Fibroblast of lung (primary cell): Measurements from ENCODE around the gene ACBD3. TPM values are rescaled to one million over a fixed set of nuclear protein-coding genes. Genes with fewer than 3 reads are reported as not detected.

ENCODE experiments used
- DNase-seq, 2 donors: peaks; one replicate each; pipeline versions ENCODE4 v3.0.0 to v3.0.0-alpha.2; 2010; ENCODE audit warnings: low read depth in 2 of 2
- H2AFZ ChIP-seq: 2 replicates; pipeline ENCODE4 v1.5.1; 2012; ENCODE audit warnings: low read length, control low read depth, inconsistent platforms
- H3K27ac ChIP-seq: 2 replicates; pipeline ENCODE4 v1.5.1; 2011; ENCODE audit warnings: low read length, control low read depth; ENCODE audit not compliant: insufficient read depth
- H3K27me3 ChIP-seq: 2 replicates; pipeline ENCODE4 v1.5.1; 2011; ENCODE audit warnings: mild to moderate bottlenecking, low read length; ENCODE audit not compliant: control insufficient read depth, insufficient read depth
- H3K36me3 ChIP-seq: 2 replicates; pipeline ENCODE4 v1.5.1; 2011; ENCODE audit warnings: low read length; ENCODE audit not compliant: control insufficient read depth, insufficient read depth
- H3K4me1 ChIP-seq: 2 replicates; pipeline ENCODE4 v1.5.1; 2011; ENCODE audit warnings: low read length; ENCODE audit not compliant: control insufficient read depth, insufficient read depth; ENCODE audit errors: extremely low read depth
- H3K4me2 ChIP-seq: 2 replicates; pipeline ENCODE4 v1.5.1; 2011; ENCODE audit warnings: low read length, control low read depth; ENCODE audit not compliant: insufficient read depth; ENCODE audit errors: extremely low read depth
- H3K4me3 ChIP-seq, 4 experiments: fragments of 200-600 bp in 1 of 4; sonication (generic) in 1 of 4; replicated peaks in 1 of 4; 2 replicates each; pipeline ENCODE4 v1.5.1; 2011 to 2016; ENCODE audit warnings: low read length in 4 of 4, low read depth in 3 of 4, mild to moderate bottlenecking in 3 of 4, control low read depth in 2 of 4, inconsistent platforms in 1 of 4, mixed read lengths in 1 of 4; ENCODE audit not compliant: insufficient read depth in 1 of 4; ENCODE audit errors: control extremely low read depth in 1 of 4
- H3K79me2 ChIP-seq: 2 replicates; pipeline ENCODE4 v1.5.1; 2012; ENCODE audit warnings: mild to moderate bottlenecking, low read length, inconsistent platforms; ENCODE audit not compliant: control insufficient read depth, insufficient read depth
- H3K9ac ChIP-seq: 2 replicates; pipeline ENCODE4 v1.5.1; 2011; ENCODE audit warnings: mild to moderate bottlenecking, low read length, control low read depth; ENCODE audit not compliant: insufficient read depth
- H3K9me3 ChIP-seq: 2 replicates; pipeline ENCODE4 v1.5.1; 2012; ENCODE audit warnings: low read depth, low read length; ENCODE audit not compliant: control insufficient read depth, insufficient read depth
- H4K20me1 ChIP-seq: 2 replicates; pipeline ENCODE4 v1.5.1; 2011; ENCODE audit warnings: low read length; ENCODE audit not compliant: control insufficient read depth, insufficient read depth; ENCODE audit errors: extremely low read depth
- EZH2 ChIP-seq: IDR thresholded peaks from 2 replicates; pipeline ENCODE4 v1.5.1; 2012; ENCODE audit warnings: low read length, control low read depth, mild to moderate bottlenecking; ENCODE audit errors: missing control alignments
- polyA plus RNA-seq, 2 donors: library from polyadenylated mRNA; depleted of rRNA in 1 of 2; stranded (reverse) in 1 of 2; unstranded in 1 of 2; fragments of >200 nt; gene quantifications; 2 replicates each; pipeline ENCODE4 v1.2.1, GENCODE V29; 2011 to 2012; ENCODE audit warnings: missing spikeins in 1 of 2
- total RNA-seq: library from RNA; depleted of rRNA; stranded (reverse); fragments of >200 nt; gene quantifications from 2 replicates; pipeline ENCODE4 v1.2.1, GENCODE V29; 2014
- TF ChIP-seq, protein P1 (sequence below), 2 donors: IDR thresholded peaks in 1 of 2; conservative IDR thresholded peaks in 1 of 2; 1 replicate in 1 of 2; 2 replicates in 1 of 2; pipeline ENCODE4 v1.5.1; 2011 to 2012; ENCODE audit warnings: low read length in 2 of 2, control low read depth in 1 of 2, inconsistent platforms in 1 of 2, low read depth in 1 of 2, mild to moderate bottlenecking in 1 of 2

ACBD3 gene
- total and polyA plus RNA-seq, 2 donors (not counting 1 experiment from before 2014, with no cell fraction given): 67.7 to 85.0 TPM

DNA sequence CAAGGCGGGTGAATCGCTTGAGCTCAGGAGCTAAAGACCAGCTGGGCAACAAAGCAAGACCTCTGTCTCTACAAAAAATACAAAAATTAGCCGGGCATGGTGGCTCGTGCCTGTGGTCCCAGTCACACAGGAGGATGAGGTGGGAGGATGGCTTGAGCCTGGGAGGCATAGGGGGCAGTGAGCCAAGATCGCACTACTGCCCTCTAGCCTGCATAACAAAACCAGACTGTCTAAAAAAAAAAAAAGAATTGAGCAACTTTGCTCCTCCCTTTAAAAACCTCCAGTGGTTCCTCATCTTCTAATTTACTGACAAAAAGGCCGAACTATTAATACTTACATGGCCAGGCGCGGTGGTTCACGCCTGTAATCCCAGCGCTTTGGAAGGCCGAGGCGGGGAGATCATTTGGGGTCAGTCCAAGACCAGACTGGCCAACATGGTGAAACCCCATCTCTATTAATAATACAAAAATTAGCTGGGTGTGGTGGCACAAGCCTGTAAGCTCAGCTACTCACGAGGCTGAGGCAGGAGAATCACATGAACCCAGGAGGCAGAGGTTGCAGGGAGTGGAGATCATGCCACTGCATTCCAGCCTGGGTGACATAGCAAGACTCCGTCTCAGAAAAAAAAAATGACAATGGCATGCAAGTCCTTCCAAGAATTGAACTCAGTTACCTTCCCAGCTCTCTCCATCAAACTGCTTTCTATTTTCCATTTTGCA is 4.4 kb downstream of the ACBD3 start:
- DNase-seq: peak; percentile 57 to 62
- H3K79me2 ChIP-seq: peaks cover 93% of the 10 kb centered on the region
- no peak overlapping the region for H3K9ac ChIP-seq
- H3K4me3 ChIP-seq: no peak overlapping the region
- H4K20me1 ChIP-seq: peaks cover 16% of the 10 kb centered on the region
- TF ChIP-seq, protein P1, sequence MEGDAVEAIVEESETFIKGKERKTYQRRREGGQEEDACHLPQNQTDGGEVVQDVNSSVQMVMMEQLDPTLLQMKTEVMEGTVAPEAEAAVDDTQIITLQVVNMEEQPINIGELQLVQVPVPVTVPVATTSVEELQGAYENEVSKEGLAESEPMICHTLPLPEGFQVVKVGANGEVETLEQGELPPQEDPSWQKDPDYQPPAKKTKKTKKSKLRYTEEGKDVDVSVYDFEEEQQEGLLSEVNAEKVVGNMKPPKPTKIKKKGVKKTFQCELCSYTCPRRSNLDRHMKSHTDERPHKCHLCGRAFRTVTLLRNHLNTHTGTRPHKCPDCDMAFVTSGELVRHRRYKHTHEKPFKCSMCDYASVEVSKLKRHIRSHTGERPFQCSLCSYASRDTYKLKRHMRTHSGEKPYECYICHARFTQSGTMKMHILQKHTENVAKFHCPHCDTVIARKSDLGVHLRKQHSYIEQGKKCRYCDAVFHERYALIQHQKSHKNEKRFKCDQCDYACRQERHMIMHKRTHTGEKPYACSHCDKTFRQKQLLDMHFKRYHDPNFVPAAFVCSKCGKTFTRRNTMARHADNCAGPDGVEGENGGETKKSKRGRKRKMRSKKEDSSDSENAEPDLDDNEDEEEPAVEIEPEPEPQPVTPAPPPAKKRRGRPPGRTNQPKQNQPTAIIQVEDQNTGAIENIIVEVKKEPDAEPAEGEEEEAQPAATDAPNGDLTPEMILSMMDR (conservative IDR thresholded peaks at IDR 0.05 in 1 of 2, IDR thresholded peaks at IDR 0.05 in 1 of 2; ENCODE audit: low read depth in 1 of 2, low read length in 2 of 2): peak; percentile 31
- no peak for TF ChIP-seq EZH2
- peaks cover 2% of the 10 kb centered on the region for H3K36me3 ChIP-seq
- no peak overlapping the region for H2AFZ ChIP-seq
- H3K4me2 ChIP-seq: no peak overlapping the region
- H3K4me1 ChIP-seq: peaks cover 7% of the 10 kb centered on the region
- no peak overlapping the region for H3K27ac ChIP-seq
- no peaks in the 10 kb centered on the region for H3K9me3 ChIP-seq
- H3K27me3 ChIP-seq: no peaks in the 10 kb centered on the region

DNA sequence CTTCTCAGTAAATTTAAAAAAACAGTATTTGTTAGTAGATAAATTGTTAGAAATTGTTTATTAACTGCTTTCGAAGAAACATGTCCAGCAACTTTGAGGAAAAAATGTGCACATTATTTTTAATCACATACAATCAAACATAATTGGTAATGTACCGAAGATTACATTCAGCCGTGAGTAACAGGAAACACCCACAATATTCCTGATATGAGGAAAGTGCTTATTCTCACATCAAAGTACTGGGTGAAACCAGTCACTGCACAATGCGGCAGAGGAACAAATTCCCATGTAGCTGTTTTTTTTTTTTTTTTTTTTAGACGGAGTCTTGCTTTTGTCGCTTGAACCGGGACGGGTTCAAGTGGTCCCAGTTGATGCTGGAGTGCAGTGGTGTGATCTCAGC is 9.7 kb downstream of the ACBD3 start:
- H3K4me1 ChIP-seq: no peaks in the 10 kb centered on the region
- H3K27me3 ChIP-seq: no peaks in the 10 kb centered on the region
- H4K20me1 ChIP-seq: peaks cover 10% of the 10 kb centered on the region
- no peak overlapping the region for H3K9ac ChIP-seq
- H3K9me3 ChIP-seq: no peaks in the 10 kb centered on the region
- H3K36me3 ChIP-seq: peaks cover 3% of the 10 kb centered on the region
- H3K4me3 ChIP-seq: no peak overlapping the region
- no peak for TF ChIP-seq EZH2
- TF ChIP-seq, protein P1 (conservative IDR thresholded peaks at IDR 0.05 in 1 of 2, IDR thresholded peaks at IDR 0.05 in 1 of 2; ENCODE audit: low read depth in 1 of 2, low read length in 2 of 2): no peak
- peaks cover 90% of the 10 kb centered on the region for H3K79me2 ChIP-seq
- no peak overlapping the region for H3K4me2 ChIP-seq
- H3K27ac ChIP-seq: no peak overlapping the region
- H2AFZ ChIP-seq: no peak overlapping the region
- DNase-seq: no peak

DNA sequence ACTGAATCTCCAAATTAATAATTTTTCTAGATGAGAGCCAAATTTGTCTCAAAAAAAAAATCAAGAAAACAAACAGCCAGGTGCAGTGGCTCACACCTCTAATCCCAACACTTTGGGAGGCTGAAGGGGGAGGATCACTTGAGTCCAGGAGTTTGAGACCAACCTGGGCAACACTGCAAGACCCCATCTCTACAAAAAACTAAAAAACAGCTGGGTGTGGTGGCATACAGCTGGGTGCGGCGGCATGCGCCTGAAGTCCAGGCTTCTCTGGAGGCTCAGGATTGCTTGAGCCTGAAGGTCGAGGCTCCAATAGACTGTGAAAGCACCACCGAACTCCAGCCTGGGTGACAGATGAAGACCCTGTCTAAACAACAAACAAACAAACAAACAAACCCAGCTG is 14.0 kb downstream of the ACBD3 start:
- H3K9ac ChIP-seq: no peak overlapping the region
- peaks cover 3% of the 10 kb centered on the region for H4K20me1 ChIP-seq
- no peaks in the 10 kb centered on the region for H3K27me3 ChIP-seq
- no peak overlapping the region for H2AFZ ChIP-seq
- DNase-seq: no peak
- H3K4me1 ChIP-seq: no peaks in the 10 kb centered on the region
- H3K4me2 ChIP-seq: no peak overlapping the region
- TF ChIP-seq, protein P1 (conservative IDR thresholded peaks at IDR 0.05 in 1 of 2, IDR thresholded peaks at IDR 0.05 in 1 of 2; ENCODE audit: low read depth in 1 of 2, low read length in 2 of 2): no peak
- no peak for TF ChIP-seq EZH2
- H3K9me3 ChIP-seq: no peaks in the 10 kb centered on the region
- H3K4me3 ChIP-seq: no peak overlapping the region
- H3K79me2 ChIP-seq: peaks cover 80% of the 10 kb centered on the region
- H3K36me3 ChIP-seq: peaks cover 3% of the 10 kb centered on the region
- H3K27ac ChIP-seq: no peak overlapping the region
